Subcutaneous adipose tissue (tissue), 4 donors: ENCODE measurements around the gene CDK12. TPM values are rescaled to one million over a fixed set of nuclear protein-coding genes. Genes with fewer than 3 reads are reported as not detected.

Source experiments
- total RNA-seq, 4 donors: library from RNA; depleted of rRNA; stranded (reverse); fragments of >200 nt; gene quantifications; one replicate each; pipeline ENCODE4 v1.1.0, GENCODE V29; 2016
- TF ChIP-seq, protein P1 (sequence below): fragments of 450-650 bp; IDR thresholded peaks from one replicate; pipeline ENCODE4 v1.5.1; 2016; ENCODE audit warnings: low read depth, mild to moderate bottlenecking, control low read depth, antibody characterized with exemption, moderate library complexity

CDK12 gene
- total RNA-seq, 4 donors from 2014 or later: 36.0 to 54.1 (median 48.5) TPM

GRCh38 chr17:39455919-39456318, 5.4 kb upstream of the CDK12 start:
- TF ChIP-seq, protein P1, sequence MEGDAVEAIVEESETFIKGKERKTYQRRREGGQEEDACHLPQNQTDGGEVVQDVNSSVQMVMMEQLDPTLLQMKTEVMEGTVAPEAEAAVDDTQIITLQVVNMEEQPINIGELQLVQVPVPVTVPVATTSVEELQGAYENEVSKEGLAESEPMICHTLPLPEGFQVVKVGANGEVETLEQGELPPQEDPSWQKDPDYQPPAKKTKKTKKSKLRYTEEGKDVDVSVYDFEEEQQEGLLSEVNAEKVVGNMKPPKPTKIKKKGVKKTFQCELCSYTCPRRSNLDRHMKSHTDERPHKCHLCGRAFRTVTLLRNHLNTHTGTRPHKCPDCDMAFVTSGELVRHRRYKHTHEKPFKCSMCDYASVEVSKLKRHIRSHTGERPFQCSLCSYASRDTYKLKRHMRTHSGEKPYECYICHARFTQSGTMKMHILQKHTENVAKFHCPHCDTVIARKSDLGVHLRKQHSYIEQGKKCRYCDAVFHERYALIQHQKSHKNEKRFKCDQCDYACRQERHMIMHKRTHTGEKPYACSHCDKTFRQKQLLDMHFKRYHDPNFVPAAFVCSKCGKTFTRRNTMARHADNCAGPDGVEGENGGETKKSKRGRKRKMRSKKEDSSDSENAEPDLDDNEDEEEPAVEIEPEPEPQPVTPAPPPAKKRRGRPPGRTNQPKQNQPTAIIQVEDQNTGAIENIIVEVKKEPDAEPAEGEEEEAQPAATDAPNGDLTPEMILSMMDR: no peak

GRCh38 chr17:39461926-39462569, 762 bp downstream of the CDK12 start:
- TF ChIP-seq, protein P1: no peak

DNA sequence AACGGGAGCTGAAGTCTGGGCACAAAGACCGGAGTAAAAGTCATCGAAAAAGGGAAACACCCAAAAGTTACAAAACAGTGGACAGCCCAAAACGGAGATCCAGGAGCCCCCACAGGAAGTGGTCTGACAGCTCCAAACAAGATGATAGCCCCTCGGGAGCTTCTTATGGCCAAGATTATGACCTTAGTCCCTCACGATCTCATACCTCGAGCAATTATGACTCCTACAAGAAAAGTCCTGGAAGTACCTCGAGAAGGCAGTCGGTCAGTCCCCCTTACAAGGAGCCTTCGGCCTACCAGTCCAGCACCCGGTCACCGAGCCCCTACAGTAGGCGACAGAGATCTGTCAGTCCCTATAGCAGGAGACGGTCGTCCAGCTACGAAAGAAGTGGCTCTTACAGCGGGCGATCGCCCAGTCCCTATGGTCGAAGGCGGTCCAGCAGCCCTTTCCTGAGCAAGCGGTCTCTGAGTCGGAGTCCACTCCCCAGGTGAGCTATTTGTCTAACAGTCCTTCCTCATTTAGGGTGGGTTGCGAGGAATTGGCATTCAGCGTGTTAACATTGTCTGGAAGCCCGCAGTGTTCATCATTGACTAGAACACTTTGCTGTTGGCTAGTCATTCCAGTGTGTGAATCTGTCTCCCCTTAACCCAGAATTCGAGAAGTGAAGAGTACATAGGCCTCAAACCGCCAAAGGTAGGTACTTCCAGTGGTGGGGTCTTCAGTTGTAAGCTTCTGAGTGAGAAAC, 1.5 kb downstream of the CDK12 start:
- TF ChIP-seq, protein P1: no peak

- TF ChIP-seq, protein P1: no peak
Observed at GRCh38 chr17:39473310-39473709, 12.0 kb downstream of the CDK12 start.

DNA sequence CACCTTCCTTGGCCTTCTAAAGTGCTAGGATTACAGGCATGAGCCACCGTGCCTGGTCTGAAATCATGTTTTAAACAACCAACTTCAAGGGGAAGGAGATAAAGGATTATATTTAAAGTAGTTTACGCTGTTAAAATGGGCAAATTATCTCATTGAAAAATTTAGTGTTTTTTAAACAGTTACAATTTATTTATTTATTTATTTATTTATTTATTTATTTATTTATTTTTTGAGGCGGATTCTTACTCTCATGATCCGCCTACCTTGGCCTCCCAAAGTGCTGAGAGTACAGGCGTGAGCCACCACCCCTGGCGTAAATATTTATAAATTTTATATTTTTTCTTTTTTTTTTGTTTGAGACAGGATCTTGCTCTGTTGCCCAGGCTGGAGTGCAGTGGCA, 22.2 kb downstream of the CDK12 start:
- TF ChIP-seq, protein P1: no peak

DNA sequence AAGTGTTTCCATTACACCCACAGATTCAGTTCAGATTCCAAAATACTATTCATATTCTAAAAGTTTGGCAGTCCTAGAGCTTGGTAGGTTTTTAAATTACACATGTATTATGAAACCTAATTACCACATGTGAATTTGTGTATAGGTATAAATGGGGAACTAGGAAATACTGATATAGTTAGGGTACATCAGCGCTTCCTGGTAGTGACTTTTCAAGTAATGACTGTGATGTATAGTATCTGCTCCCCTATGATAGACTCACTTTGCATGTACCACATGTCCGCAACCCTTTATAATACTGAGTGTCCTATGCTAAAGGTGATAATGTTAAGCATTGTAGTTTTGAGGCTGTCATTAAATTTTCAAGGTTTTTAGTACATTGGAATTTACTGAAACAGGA, 22.9 kb downstream of the CDK12 start:
- TF ChIP-seq, protein P1: no peak

- TF ChIP-seq, protein P1: no peak
Observed at GRCh38 chr17:39485555-39485954, 24.3 kb downstream of the CDK12 start.
